Jurkat, Clone E6-1 (cell line): ENCODE measurements around the gene DDX24.
"Not testable (repeated sequence)": the region's sequence is repeated elsewhere in the genome, so short reads cannot be mapped to it uniquely, and the experiment has no call there.

Source experiments
- DNase-seq: peaks from one replicate; pipeline ENCODE4 v3.0.0-alpha.2; 2011; ENCODE audit warnings: low read depth, low spot score
- H3K4me3 ChIP-seq: 2 replicates; pipeline ENCODE4 v1.5.1; 2011; ENCODE audit warnings: mild to moderate bottlenecking, low read length, control low read depth, moderate library complexity

DDX24 gene

DNA sequence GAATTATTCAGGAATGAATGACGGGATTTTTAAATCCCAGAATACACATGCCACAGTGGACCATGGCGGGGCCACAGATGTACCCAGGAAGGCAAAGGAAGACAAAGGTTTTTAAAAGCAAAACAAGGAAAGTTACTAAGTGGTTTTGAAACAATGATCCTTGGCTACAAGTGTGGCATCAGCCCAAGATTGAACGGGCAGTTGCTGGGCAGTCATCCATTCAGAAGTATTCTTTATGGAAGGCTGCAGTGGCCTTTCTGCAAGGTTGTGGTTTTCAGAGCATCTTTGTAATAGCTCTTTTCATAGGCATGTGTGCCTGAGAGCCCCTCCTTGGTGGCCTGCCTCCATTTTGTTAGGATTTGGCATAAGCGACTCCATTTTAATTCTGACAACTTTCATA is 16.1 kb upstream of the DDX24 start:
- no peak for DNase-seq
- H3K4me3 ChIP-seq: no peak overlapping the region

DNA sequence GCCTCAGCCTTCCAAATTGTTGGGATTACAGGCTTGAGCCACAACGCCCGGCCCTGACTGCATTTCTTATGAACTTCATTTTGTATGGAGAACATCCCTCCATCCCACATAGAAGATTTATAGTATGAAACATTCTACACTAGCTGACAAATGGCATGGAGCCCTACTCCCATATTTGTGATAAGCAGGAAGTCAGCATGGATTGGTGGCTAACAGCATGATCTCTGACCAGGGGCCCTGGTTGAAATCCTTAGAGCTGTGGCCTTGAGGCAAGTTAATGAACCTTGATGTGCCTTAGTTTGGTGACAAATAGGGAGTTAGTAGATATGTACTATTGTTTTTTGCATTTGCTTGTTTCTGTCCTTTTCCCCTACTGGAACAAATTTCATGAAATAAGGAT is 12.4 kb upstream of the DDX24 start:
- H3K4me3 ChIP-seq: no peak overlapping the region
- no peak for DNase-seq

- no peak overlapping the region for H3K4me3 ChIP-seq
- DNase-seq: no peak
Measured at GRCh38 chr14:94089479-94089878, 8.5 kb upstream of the DDX24 start.

DNA sequence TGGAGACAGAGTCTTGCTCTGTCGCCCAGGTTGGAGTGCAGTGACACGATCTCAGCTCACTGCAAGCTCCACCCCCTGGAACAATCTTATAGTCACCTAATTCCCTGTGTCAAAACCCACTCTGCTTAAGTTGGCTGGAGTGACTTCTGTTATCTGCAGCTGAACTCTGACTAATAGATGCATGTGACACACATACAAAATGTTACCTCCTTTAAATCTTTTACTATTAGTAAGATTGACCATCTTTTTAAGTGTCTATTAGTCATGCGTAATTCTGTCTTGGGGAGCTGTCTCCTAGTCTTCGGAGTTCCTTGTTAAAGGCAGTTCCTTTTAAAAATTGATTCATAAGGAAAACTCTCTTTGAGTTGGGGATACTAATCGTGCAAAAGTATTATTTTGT is 7.5 kb upstream of the DDX24 start:
- DNase-seq: no peak
- H3K4me3 ChIP-seq: no peak overlapping the region

DNA sequence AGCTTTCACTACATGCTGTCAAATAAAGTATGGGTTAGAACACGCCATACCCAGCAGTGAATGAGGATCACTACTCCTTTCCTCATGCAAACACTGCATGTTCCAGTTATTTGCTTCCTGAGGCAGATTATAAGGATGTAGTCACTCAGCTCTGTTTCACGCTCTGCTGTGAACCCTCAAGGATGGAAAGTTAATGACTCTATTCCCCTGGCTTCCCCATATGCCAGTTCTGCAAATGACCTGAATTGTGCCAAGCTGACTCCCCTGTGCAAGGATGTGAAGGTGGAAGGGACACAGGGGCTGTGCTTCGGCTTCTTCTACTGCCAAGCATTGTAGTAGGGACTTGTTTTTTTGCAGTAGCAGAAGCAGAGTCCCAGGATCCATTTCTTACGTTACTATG is 6.9 kb upstream of the DDX24 start:
- no peak for DNase-seq
- no peak overlapping the region for H3K4me3 ChIP-seq

- H3K4me3 ChIP-seq: peak overlapping the region; percentile 91
- DNase-seq: peak; percentile 11
Measured at GRCh38 chr14:94081386-94081820, 401 bp upstream of the DDX24 start.

DNA sequence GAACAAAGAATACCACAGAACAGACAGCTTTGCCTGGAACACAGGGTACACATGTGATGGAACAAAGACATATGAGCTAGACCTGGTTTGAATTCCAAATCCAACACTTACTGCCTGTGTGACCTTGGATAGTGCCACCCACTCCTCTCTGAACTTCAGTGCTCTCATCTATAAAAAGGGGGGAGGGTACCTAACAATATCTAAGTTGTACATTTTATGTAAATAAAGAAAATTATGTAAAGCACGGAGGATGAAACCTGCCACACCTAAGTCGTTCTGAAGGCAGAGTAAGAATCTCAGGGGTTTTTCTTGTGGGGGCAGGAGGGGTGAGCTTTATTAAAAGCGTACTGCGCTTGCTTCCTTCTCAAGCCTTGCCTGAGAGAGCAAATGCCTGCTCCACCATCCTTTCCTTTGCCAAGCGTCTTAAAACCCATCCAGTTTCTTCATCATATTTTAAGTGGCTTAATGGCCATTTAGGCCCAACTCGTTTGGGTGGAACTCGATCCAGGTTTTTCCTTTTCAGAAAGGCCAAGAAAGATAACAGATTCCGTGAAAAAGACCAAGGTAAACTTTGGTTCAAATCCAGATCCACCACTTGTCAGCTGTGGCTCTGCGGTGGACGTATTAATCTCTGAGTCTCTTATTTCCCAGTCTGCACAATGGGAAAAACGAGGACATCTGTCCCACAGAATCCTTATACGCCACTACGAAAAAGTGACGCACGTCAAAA is 946 bp downstream of the DDX24 start:
- peak; percentile 43 for DNase-seq
- H3K4me3 ChIP-seq: peak overlapping the region; percentile 91

DNA sequence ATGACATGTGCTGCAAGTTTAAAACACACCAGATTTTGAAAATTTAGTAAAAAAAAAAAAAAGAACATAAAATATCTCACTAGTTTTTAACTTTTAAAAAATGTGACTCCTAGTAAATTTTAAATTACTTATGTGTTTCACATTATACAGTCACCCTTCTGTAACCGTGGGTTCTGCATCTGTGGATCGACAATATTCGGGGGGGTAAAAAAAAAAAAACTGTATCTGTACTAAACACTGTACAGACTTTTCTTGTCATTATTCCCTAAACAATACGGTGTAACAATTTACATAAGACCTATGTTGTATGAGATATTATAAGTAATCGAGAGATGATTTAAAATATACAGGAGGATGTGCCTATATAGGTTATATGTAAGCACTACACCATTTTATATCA is 3.2 kb downstream of the DDX24 start:
- DNase-seq: no peak
- H3K4me3 ChIP-seq: no peak overlapping the region

DNA sequence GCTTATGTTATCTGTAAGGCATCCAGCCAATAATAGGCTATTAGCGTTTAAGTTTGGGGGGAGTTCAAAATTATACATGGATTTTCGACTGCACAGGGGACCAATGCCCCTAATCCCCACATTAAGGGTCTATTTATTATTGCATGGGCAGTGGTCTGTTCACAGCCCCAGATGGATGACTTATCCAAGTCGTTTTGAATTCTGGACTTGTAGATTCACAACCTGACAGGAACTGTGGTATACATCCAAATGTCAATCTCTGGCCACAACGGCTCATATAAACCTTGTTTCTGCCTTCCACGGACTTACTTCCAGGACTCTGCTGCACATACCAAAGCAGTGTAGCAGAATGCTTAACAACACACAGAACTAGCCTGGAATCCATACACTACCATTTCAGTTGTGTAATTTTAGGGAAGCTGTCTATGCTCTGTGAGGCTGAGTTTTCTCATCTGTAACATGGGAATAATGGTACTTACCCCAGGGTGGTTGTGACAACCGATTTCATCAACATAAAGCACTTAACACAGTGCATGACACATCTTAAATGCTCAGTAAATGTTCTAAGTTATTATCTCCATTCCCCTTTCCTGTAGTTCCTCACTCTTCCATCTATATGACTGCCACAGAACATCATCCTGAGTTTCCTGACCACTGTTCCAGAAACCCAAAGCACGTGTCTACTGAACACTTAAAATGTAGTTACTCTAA is 3.7 kb downstream of the DDX24 start:
- DNase-seq: no peak
- H3K4me3 ChIP-seq: no peak overlapping the region

- H3K4me3 ChIP-seq: no peak overlapping the region
- DNase-seq: no peak
Measured at GRCh38 chr14:94075008-94075407, 6.0 kb downstream of the DDX24 start.

DNA sequence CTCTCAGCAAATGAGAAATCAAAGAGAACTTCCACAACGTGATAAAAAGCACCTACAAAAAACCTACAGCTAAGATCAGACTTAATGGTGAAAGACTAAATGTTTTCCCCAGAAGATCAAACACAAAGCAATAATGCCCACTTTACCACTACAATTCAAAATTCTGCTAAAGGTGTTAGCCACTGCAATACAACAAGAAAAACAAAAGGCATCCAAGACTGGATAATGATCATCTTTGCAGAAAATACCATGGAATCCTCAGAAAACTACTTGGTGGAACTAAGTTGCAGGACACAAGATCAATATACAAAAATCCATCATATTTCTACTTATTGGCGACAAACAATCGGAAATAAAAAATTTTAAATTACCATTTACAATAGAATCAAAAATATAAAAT is 6.5 kb downstream of the DDX24 start:
- H3K4me3 ChIP-seq: no peak overlapping the region

DNA sequence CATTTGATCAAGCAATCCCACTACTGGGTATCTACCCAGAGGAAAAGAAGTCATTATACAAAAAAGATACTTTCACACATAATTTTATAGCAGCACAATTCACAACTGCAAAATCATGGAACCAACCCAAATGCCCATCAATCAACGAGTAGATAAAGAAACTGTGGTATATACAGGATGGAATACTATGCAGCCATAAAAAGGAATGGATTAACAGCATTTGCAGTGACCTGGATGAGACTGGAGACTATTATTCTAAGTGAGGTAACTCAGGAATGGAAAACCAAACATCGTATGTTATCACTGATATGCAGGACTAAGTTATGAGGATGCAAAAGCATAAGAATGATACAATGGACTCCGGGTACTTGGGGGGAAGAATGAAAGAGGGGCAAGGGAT is 8.9 kb downstream of the DDX24 start:
- H3K4me3 ChIP-seq, DNase-seq: not testable (repeated sequence)

More for the DNA sequence above, 6.5 kb downstream of the DDX24 start:
- DNase-seq: no peak

GRCh38 chr14:94066089-94066676 is 14.8 kb downstream of the DDX24 start:
- no peak overlapping the region for H3K4me3 ChIP-seq
- no peak for DNase-seq

GRCh38 chr14:94062344-94062940 is 18.6 kb downstream of the DDX24 start:
- DNase-seq: no peak
- H3K4me3 ChIP-seq: no peak overlapping the region

DNA sequence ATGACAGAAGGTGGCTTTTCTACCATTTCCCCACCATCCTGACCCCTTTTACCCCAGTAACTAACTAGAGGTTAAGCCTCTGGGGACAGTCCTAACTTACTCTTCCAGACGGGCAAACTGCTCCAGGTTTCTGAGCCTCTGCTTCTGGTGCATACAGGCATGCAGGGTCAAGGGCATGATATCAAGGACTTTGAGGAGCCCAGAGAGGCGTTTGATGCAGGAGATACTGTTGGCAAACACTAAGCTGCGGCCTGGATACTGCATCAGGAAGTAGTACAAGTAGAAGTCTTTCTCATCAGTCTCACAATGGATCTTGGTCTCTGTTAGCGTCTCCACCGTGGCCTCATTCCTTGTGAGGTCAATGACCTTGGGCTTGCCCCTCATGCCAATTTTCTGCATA is 21.0 kb downstream of the DDX24 start:
- no peak overlapping the region for H3K4me3 ChIP-seq
- DNase-seq: no peak

GRCh38 chr14:94058674-94059138 is 22.3 kb downstream of the DDX24 start:
- H3K4me3 ChIP-seq: no peak overlapping the region
- DNase-seq: no peak

GRCh38 chr14:94058128-94058673 is 22.8 kb downstream of the DDX24 start:
- no peak overlapping the region for H3K4me3 ChIP-seq
- DNase-seq: no peak

GRCh38 chr14:94056579-94057308 is 24.3 kb downstream of the DDX24 start:
- no peak for DNase-seq
- no peak overlapping the region for H3K4me3 ChIP-seq

DNA sequence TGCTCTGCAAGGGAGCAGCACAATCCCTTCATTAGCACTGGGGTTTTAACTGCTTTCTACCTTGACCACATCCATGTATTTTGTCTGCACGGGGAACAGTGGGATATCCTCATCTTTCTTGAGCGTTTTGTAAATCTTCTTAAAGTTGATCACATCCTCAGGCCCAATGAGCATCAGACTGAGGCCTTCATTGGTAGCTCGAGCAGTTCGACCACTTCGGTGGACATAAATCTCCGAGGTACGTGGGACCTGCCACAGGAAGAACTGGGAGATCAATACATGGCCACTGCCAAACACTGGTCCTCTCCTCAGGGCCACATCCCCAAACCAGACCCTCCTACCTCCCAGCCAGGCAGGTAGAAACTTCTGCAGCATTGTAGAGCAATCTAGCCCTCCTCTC is 26.1 kb downstream of the DDX24 start:
- DNase-seq: no peak
- H3K4me3 ChIP-seq: no peak overlapping the region
